Lower leg skin (tissue), 4 donors: Measurements from ENCODE around the gene ZBTB12. TPM values are rescaled to one million over a fixed set of nuclear protein-coding genes. Genes with fewer than 3 reads are reported as not detected.

Source experiments
- DNase-seq, 2 donors: peaks; one replicate each; pipeline ENCODE4 v3.0.0-alpha.2; 2019; ENCODE audit warnings: low spot score in 2 of 2
- H3K4me3 ChIP-seq: fragments of 200-600 bp; sonication (generic); 2 replicates; pipeline ENCODE4 v1.5.1; 2017; ENCODE audit warnings: mild to moderate bottlenecking, low read depth; ENCODE audit not compliant: poor library complexity, severe bottlenecking
- POLR2A ChIP-seq, 2 donors: fragments of 450-650 bp; IDR thresholded peaks; one replicate each; pipeline ENCODE4 v1.6.1; 2016 to 2017; ENCODE audit warnings: antibody characterized with exemption in 2 of 2, mild to moderate bottlenecking in 1 of 2, moderate library complexity in 1 of 2
- WGBS, 2 donors: methylation state at CpG; one replicate each; pipeline ENCODE4 v1.1.5; 2018; 5-methylcytosine and 5-hydroxymethylcytosine counted together
- intact Hi-C: fragments of 100-400 bp; cut with DNase I; formaldehyde crosslinking; loops from one replicate; pipeline ENCODE4 v1.15.0; 2023; ENCODE audit warnings: low total_unique reads
- total RNA-seq, 4 donors: library from RNA; depleted of rRNA; stranded (reverse); fragments of >200 nt; gene quantifications; one replicate each; pipeline ENCODE4 v1.1.0, GENCODE V29; 2016
- TF ChIP-seq, protein P1 (sequence below), 3 donors: fragments of 450-650 bp; IDR thresholded peaks; one replicate each; pipeline ENCODE4 v1.5.1; 2016; ENCODE audit warnings: antibody characterized with exemption in 3 of 3, mild to moderate bottlenecking in 3 of 3, moderate library complexity in 2 of 3

Gene ZBTB12
- total RNA-seq, 4 donors from 2014 or later: 0.25 to 1.6 (median 0.77) TPM

DNA sequence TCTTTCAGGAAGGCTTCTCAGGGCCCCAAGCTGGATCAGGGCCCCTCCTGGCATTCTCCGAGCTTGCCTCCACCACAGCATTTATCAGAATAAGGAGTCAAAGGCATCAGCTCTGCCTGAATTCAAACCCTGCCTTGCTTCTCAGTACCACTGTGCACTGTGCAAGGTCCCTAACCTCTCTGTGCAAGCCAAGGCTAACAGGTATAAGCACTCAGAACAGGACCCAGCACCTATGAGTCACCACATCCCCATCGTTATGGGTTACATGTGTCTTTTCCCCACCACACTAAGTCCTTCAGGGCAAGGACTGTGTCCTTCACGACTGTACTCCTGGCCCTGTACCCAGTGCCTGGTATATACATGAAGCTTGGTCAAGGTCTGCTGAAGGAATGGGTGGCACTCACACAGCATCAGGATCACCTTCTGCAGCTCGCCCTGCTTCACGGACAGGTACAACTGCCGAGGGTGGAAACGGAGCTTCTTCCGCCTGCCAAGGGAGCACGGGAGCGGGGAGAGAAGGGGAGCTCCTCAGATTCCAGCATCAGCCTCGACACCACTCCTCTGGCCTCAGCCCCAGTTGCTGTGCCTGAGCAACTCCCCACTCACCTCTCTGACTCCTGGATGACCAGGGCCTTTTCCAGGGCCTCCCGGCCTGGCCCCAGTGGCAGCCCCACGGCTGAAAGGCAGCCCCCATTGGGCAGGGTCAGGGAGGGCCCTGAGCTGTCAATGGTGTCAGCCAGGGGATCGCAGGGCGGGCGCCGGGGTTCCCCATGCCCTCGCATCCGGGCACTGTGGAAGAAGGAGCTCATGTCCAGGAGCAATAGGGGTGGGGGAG is 14.5 kb downstream of the ZBTB12 start:
- intact Hi-C loops: no loop called here
- no peak overlapping the region for H3K4me3 ChIP-seq
- no peak for DNase-seq
- 88% methylated on average over 15 to 19 of the region's 19 CpGs for WGBS, 2 donors
- TF ChIP-seq, protein P1, sequence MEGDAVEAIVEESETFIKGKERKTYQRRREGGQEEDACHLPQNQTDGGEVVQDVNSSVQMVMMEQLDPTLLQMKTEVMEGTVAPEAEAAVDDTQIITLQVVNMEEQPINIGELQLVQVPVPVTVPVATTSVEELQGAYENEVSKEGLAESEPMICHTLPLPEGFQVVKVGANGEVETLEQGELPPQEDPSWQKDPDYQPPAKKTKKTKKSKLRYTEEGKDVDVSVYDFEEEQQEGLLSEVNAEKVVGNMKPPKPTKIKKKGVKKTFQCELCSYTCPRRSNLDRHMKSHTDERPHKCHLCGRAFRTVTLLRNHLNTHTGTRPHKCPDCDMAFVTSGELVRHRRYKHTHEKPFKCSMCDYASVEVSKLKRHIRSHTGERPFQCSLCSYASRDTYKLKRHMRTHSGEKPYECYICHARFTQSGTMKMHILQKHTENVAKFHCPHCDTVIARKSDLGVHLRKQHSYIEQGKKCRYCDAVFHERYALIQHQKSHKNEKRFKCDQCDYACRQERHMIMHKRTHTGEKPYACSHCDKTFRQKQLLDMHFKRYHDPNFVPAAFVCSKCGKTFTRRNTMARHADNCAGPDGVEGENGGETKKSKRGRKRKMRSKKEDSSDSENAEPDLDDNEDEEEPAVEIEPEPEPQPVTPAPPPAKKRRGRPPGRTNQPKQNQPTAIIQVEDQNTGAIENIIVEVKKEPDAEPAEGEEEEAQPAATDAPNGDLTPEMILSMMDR (IDR thresholded peaks at IDR 0.05): no peak

DNA sequence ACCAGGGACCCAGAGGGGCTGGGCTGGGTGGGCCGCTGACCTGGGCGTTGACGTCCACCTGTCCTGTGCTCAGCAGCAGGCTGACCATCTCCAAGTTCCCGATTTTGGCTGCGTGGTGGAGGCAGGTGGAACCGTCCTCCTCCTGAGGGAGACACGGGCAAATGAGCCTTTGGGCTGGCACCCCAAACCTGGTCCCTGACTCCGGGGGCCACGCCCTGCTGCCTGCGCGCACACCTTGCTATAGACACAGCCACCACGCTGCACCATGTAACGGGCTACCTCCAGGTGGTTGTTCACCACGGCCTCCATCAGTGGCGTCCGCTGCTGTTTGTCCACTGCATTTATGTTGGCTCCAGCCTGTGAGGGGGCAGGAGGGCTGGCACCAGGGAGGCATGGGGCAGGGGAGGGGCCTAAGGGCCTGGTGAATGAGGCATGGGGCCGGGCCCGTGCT is 15.3 kb downstream of the ZBTB12 start:
- no peak for DNase-seq
- no peak overlapping the region for H3K4me3 ChIP-seq
- intact Hi-C loops: no loop called here
- 81 to 90% methylated on average over 13 to 18 of the region's 18 CpGs for WGBS, 2 donors
- TF ChIP-seq POLR2A (IDR thresholded peaks at IDR 0.05): no peak
- TF ChIP-seq, protein P1 (IDR thresholded peaks at IDR 0.05): no peak

DNA sequence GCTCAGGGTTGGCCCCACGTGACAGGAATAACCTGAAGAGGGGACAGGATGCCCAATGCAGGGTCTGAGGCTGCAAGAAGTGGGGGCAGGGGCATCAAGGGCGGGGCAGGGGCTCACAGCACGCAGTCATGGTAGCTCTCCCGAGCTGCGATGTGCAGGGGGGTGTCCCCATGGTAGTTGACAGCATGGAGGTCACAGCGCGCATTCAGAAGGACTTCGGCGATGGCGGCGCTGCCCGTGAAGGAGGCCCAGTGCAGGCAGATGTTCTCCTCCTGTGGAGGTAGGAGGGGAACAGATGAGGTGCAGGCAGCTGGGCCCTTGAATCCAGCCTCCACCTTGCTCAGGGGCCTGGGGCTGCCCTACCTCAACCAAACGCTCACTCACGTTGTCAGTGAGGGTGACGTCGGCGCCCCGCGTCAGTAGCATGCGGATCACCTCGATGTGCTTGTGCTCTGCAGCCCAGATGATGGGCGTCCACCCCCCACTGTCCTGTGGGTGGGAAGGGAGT is 17.3 kb downstream of the ZBTB12 start:
- intact Hi-C loops: no loop called here
- TF ChIP-seq POLR2A (IDR thresholded peaks at IDR 0.05): no peak
- TF ChIP-seq, protein P1 (IDR thresholded peaks at IDR 0.05): no peak
- no peak for DNase-seq
- 94 to 96% methylated on average over 22 of the region's 22 CpGs for WGBS, 2 donors
- no peak overlapping the region for H3K4me3 ChIP-seq

DNA sequence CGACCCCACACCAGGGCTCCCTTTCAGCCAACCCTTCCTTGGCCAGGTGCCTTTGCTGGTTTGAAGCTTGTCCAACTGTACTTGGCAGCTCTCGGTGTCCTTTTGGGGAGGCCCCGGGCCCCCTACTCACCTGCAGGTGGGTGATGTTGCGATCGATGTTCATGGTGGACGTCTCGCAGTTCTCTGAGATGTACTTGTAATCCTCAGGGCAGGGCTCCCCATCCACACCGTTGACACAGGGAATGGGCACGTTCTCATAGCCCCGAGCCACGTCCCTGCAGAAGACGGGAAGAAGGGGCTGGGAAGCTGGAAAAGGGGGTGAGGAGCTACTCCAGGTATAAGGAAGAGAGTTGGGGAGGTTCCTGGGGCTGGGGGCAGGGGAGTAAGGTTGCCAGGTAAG is 18.2 kb downstream of the ZBTB12 start:
- no peak overlapping the region for H3K4me3 ChIP-seq
- 89 to 92% methylated on average over 12 of the region's 12 CpGs for WGBS, 2 donors
- DNase-seq: no peak
- no peak for TF ChIP-seq POLR2A (IDR thresholded peaks at IDR 0.05)
- TF ChIP-seq, protein P1 (IDR thresholded peaks at IDR 0.05): no peak
- intact Hi-C loops: no loop called here

DNA sequence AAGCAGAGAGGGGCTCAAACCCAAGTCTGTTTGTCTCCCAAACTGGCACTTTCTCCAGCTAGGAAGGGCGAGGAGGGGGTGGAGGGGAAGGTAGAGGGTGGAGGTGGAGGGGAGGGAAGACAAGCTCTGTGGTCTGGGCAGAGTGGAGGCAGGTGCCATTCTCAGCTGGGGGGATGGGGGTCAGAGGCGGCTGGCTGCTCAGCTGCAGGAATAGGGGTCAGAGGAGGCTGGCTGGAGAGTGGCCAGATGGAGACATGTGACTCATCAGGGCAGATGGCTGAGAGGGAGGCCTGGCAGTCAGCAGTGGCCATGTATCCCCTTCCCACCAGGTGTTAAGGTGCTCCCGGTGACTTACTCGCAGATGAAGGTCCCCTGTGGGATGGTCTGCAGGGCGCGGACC is 19.5 kb downstream of the ZBTB12 start:
- intact Hi-C loops: no loop called here
- no peak overlapping the region for H3K4me3 ChIP-seq
- WGBS, 2 donors: 90 to 91% methylated on average over 6 of the region's 6 CpGs
- TF ChIP-seq, protein P1 (IDR thresholded peaks at IDR 0.05): no peak
- TF ChIP-seq POLR2A (IDR thresholded peaks at IDR 0.05): no peak
- DNase-seq: no peak
